Stimulated activated CD8-positive, alpha-beta memory T cell treated with anti-CD3 and anti-CD28 coated beads, Interleukin-2, amount 100 ng/mL, for 1 hour (primary cell): ENCODE measurements around the gene BCKDHB.

Experiments used
- DNase-seq, 2 donors: peaks; one replicate each; pipeline ENCODE4 v3.0.0-alpha.2; 2020; ENCODE audit warnings: low read depth in 2 of 2

Gene BCKDHB

GRCh38 chr6:80382811-80383210 is 276.3 kb downstream of the BCKDHB start:
- DNase-seq, result no peak

- no peak for DNase-seq
Observed at GRCh38 chr6:80388507-80388906, 282.0 kb downstream of the BCKDHB start.
